ENCODE data around the gene CNTF.

Gene CNTF

GRCh38 chr11:58606930-58607714, 15.3 kb upstream of the CNTF start:
- DNase-seq (ENCODE audit: low read depth in 2 of 2), result no peak

- DNase-seq (ENCODE audit: low read depth in 2 of 2), result no peak
Measured at GRCh38 chr11:58608331-58608730, 14.1 kb upstream of the CNTF start.

- DNase-seq (ENCODE audit: low read depth in 2 of 2), result no peak
Measured at GRCh38 chr11:58609723-58610122, 12.7 kb upstream of the CNTF start.

GRCh38 chr11:58613228-58613627, 9.2 kb upstream of the CNTF start:
- no peak for DNase-seq (ENCODE audit: low read depth in 2 of 2)

GRCh38 chr11:58615559-58615958, 6.9 kb upstream of the CNTF start:
- DNase-seq (ENCODE audit: low read depth in 2 of 2), result no peak

- DNase-seq (ENCODE audit: low read depth in 2 of 2), result no peak
Measured at GRCh38 chr11:58616594-58616993, 5.9 kb upstream of the CNTF start.

- DNase-seq (ENCODE audit: low read depth in 2 of 2), result no peak
Measured at GRCh38 chr11:58617976-58618557, 4.4 kb upstream of the CNTF start.

- DNase-seq (ENCODE audit: low read depth in 2 of 2), result no peak
Measured at GRCh38 chr11:58621586-58622262, 741 bp upstream of the CNTF start.

- DNase-seq (ENCODE audit: low read depth in 2 of 2), result no peak
Measured at GRCh38 chr11:58625086-58625485, 2.6 kb downstream of the CNTF start.

- DNase-seq (ENCODE audit: low read depth in 2 of 2), result no peak
Measured at GRCh38 chr11:58625826-58626460, 3.5 kb downstream of the CNTF start.

GRCh38 chr11:58626934-58627483, 4.5 kb downstream of the CNTF start:
- no peak for DNase-seq (ENCODE audit: low read depth in 2 of 2)

- no peak for DNase-seq (ENCODE audit: low read depth in 2 of 2)
Measured at GRCh38 chr11:58628446-58628845, 6.0 kb downstream of the CNTF start.

- DNase-seq (ENCODE audit: low read depth in 2 of 2), result no peak
Measured at GRCh38 chr11:58629857-58630256, 7.4 kb downstream of the CNTF start.

- DNase-seq (ENCODE audit: low read depth in 2 of 2), result no peak
Measured at GRCh38 chr11:58631378-58631777, 8.9 kb downstream of the CNTF start.

GRCh38 chr11:58632510-58632909, 10.0 kb downstream of the CNTF start:
- no peak for DNase-seq (ENCODE audit: low read depth in 2 of 2)

- DNase-seq (ENCODE audit: low read depth in 2 of 2), result no peak
Measured at GRCh38 chr11:58636587-58636986, 14.1 kb downstream of the CNTF start.

GRCh38 chr11:58637371-58637770, 14.9 kb downstream of the CNTF start:
- no peak for DNase-seq (ENCODE audit: low read depth in 2 of 2)

- DNase-seq (ENCODE audit: low read depth in 2 of 2), result no peak
Measured at GRCh38 chr11:58639103-58639502, 16.6 kb downstream of the CNTF start.

GRCh38 chr11:58639669-58640068, 17.2 kb downstream of the CNTF start:
- no peak for DNase-seq (ENCODE audit: low read depth in 2 of 2)

- no peak for DNase-seq (ENCODE audit: low read depth in 2 of 2)
Measured at GRCh38 chr11:58640386-58641023, 18.0 kb downstream of the CNTF start.

- no peak for DNase-seq (ENCODE audit: low read depth in 2 of 2)
Measured at GRCh38 chr11:58641341-58641740, 18.9 kb downstream of the CNTF start.

All from stimulated activated CD8-positive, alpha-beta memory T cell treated with anti-CD3 and anti-CD28 coated beads, Interleukin-7, amount 100 ng/mL, for 1 hour (primary cell).